Neuron (in vitro differentiated cells): ENCODE data around the gene SPACA7.

Experiments used
- H2AFZ ChIP-seq: one replicate; pipeline ENCODE4 v1.6.1; 2013; ENCODE audit warnings: low read depth, mild to moderate bottlenecking, inconsistent platforms, low read length, moderate library complexity
- H3K27me3 ChIP-seq: one replicate; pipeline ENCODE4 v1.6.1; 2013; ENCODE audit warnings: low read length; ENCODE audit not compliant: insufficient read depth
- H3K36me3 ChIP-seq: one replicate; pipeline ENCODE4 v1.6.1; 2013; ENCODE audit warnings: low read length; ENCODE audit not compliant: insufficient read depth
- H3K4me1 ChIP-seq: one replicate; pipeline ENCODE4 v1.6.1; 2013; ENCODE audit warnings: low read length; ENCODE audit not compliant: insufficient read depth
- H3K4me3 ChIP-seq: 2 replicates; pipeline ENCODE4 v1.5.1; 2013; ENCODE audit warnings: mild to moderate bottlenecking, low read length, moderate library complexity
- H3K9me3 ChIP-seq: one replicate; pipeline ENCODE4 v1.6.1; 2013; ENCODE audit warnings: low read length

The SPACA7 gene

DNA sequence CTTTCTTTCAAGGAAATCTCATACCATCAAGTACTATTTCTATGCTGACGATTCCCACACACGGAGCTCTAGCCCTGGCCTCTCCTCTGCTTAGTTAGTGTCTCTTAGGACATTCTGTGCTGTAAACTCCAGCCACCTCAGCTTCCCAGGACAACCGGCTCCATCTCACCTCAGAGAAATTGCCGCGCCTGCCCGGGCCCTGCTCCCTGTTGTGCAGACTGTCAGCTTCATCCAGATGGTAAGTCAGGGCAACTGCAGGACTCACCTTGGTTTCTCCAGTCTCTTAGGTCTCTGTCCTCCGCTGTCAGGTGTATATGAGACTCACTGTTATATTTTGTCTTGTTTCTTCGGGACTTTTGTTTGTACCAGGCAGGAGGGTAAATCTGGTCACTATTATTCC lies 98.7 kb downstream of the SPACA7 start:
- Histone ChIP-seq H3K9me3 (no peaks in the 10 kb centered on the region), H3K36me3 (no peaks in the 10 kb centered on the region), H2AFZ (no peak overlapping the region), H3K27me3 (no peaks in the 10 kb centered on the region), H3K4me1 (no peaks in the 10 kb centered on the region), H3K4me3 (no peak overlapping the region)

- Histone ChIP-seq H3K4me1 (no peaks in the 10 kb centered on the region), H3K27me3 (no peaks in the 10 kb centered on the region), H2AFZ (no peak overlapping the region), H3K36me3 (no peaks in the 10 kb centered on the region), H3K9me3 (no peaks in the 10 kb centered on the region), H3K4me3 (no peak overlapping the region)
Observed at GRCh38 chr13:112475889-112476288, 99.7 kb downstream of the SPACA7 start.

GRCh38 chr13:112477070-112477619 lies 101.0 kb downstream of the SPACA7 start:
- H3K4me3 ChIP-seq = no peak overlapping the region
- no peaks in the 10 kb centered on the region for H3K27me3 ChIP-seq
- no peaks in the 10 kb centered on the region for H3K4me1 ChIP-seq
- H2AFZ ChIP-seq = no peak overlapping the region
- no peaks in the 10 kb centered on the region for H3K9me3 ChIP-seq
- no peaks in the 10 kb centered on the region for H3K36me3 ChIP-seq

GRCh38 chr13:112479389-112479788 lies 103.2 kb downstream of the SPACA7 start:
- Histone ChIP-seq H3K4me1 (no peaks in the 10 kb centered on the region), H2AFZ (no peak overlapping the region), H3K9me3 (no peaks in the 10 kb centered on the region), H3K27me3 (no peaks in the 10 kb centered on the region), H3K36me3 (peaks cover 5% of the 10 kb centered on the region), H3K4me3 (no peak overlapping the region)

DNA sequence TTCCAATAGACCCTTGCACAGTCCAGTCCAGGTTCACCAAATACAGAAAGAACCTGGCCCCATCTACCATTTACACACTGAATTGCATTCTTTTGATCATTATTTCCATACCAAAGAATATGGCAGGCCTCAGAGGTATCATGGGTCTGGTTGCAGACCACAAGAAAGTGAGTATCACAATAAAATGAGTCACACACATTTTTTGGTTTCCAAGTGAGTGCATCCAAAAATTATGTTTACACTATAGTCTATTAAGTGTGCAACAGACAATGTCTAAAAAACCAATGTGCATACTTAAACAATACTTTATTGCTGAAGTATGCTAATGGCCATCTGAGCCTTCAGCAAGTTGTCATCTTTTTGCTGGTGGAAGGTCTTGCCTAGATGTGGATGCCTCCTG lies 105.3 kb downstream of the SPACA7 start:
- H3K36me3 ChIP-seq = peaks cover 14% of the 10 kb centered on the region

DNA sequence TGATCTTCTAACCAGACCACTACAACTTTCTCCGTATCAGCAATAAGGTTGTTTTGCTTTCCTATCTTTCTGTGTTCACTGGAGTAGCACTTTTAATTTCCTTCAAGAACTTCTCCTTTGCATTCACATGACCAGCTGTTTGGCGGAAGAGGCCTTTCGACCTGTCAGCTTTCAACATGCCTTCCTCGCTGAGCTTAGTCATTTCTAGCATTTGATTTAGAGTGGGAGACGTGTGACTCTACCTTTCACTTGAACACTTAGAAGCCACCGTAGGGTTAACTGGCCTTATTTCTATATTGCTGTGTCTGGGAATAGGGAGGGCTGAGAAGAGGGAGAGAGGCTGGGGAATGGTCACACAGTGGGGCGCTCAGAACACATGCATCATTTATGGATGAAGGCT lies 107.1 kb downstream of the SPACA7 start:
- no peak overlapping the region for H3K4me3 ChIP-seq
- no peaks in the 10 kb centered on the region for H3K9me3 ChIP-seq
- peaks cover 17% of the 10 kb centered on the region for H3K36me3 ChIP-seq
- no peaks in the 10 kb centered on the region for H3K4me1 ChIP-seq
- no peak overlapping the region for H2AFZ ChIP-seq
- no peaks in the 10 kb centered on the region for H3K27me3 ChIP-seq

More for the DNA sequence above, 105.3 kb downstream of the SPACA7 start:
- Histone ChIP-seq H3K27me3 (no peaks in the 10 kb centered on the region), H3K4me3 (no peak overlapping the region), H3K4me1 (no peaks in the 10 kb centered on the region), H2AFZ (no peak overlapping the region), H3K9me3 (no peaks in the 10 kb centered on the region)
